ENCODE data around the gene WDR70. TPM values are rescaled to one million over a fixed set of nuclear protein-coding genes. Genes with fewer than 3 reads are reported as not detected.

Gene WDR70
- total and polyA plus RNA-seq, 10 of the 15 experiments (the other 5 are each of a cell fraction or from before 2014, with no cell fraction given): 10.9 to 33.6 (median 29.1) TPM

DNA sequence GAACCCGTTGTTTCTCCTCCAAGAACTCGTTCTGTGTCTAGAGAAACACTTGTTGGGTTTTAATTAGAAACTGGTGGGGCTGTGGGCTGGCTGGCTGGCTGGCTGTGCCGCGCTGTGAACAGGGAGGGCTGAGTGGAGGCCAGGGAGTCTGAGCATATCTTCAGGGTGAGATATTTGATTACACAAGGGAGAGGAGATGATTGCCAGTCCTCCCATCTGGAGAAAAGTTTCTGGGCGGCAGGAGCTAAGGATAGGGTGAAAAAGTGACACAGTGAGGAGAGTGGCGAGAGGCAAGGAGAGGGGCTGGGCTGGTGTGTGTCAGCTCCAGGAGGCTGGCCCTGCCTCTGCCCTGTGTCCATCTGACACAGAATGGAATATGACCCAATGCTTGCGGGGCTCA lies 397.7 kb downstream of the WDR70 start (continued):
- TF ChIP-seq, protein P1, sequence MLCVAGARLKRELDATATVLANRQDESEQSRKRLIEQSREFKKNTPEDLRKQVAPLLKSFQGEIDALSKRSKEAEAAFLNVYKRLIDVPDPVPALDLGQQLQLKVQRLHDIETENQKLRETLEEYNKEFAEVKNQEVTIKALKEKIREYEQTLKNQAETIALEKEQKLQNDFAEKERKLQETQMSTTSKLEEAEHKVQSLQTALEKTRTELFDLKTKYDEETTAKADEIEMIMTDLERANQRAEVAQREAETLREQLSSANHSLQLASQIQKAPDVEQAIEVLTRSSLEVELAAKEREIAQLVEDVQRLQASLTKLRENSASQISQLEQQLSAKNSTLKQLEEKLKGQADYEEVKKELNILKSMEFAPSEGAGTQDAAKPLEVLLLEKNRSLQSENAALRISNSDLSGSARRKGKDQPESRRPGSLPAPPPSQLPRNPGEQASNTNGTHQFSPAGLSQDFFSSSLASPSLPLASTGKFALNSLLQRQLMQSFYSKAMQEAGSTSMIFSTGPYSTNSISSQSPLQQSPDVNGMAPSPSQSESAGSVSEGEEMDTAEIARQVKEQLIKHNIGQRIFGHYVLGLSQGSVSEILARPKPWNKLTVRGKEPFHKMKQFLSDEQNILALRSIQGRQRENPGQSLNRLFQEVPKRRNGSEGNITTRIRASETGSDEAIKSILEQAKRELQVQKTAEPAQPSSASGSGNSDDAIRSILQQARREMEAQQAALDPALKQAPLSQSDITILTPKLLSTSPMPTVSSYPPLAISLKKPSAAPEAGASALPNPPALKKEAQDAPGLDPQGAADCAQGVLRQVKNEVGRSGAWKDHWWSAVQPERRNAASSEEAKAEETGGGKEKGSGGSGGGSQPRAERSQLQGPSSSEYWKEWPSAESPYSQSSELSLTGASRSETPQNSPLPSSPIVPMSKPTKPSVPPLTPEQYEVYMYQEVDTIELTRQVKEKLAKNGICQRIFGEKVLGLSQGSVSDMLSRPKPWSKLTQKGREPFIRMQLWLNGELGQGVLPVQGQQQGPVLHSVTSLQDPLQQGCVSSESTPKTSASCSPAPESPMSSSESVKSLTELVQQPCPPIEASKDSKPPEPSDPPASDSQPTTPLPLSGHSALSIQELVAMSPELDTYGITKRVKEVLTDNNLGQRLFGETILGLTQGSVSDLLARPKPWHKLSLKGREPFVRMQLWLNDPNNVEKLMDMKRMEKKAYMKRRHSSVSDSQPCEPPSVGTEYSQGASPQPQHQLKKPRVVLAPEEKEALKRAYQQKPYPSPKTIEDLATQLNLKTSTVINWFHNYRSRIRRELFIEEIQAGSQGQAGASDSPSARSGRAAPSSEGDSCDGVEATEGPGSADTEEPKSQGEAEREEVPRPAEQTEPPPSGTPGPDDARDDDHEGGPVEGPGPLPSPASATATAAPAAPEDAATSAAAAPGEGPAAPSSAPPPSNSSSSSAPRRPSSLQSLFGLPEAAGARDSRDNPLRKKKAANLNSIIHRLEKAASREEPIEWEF (IDR thresholded peaks at IDR 0.05; ENCODE audit: insufficient replicate concordance, low read depth, low read length): no peak
- TF ChIP-seq, protein P2, sequence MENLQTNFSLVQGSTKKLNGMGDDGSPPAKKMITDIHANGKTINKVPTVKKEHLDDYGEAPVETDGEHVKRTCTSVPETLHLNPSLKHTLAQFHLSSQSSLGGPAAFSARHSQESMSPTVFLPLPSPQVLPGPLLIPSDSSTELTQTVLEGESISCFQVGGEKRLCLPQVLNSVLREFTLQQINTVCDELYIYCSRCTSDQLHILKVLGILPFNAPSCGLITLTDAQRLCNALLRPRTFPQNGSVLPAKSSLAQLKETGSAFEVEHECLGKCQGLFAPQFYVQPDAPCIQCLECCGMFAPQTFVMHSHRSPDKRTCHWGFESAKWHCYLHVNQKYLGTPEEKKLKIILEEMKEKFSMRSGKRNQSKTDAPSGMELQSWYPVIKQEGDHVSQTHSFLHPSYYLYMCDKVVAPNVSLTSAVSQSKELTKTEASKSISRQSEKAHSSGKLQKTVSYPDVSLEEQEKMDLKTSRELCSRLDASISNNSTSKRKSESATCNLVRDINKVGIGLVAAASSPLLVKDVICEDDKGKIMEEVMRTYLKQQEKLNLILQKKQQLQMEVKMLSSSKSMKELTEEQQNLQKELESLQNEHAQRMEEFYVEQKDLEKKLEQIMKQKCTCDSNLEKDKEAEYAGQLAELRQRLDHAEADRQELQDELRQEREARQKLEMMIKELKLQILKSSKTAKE (IDR thresholded peaks at IDR 0.05; ENCODE audit: low read depth, poor library complexity, severe bottlenecking): no peak
- no peak for TF ChIP-seq LARP7 (IDR thresholded peaks at IDR 0.05)
- TF ChIP-seq CHD2 (IDR thresholded peaks at IDR 0.05; ENCODE audit: borderline replicate concordance, low read depth, low read length): no peak
- TF ChIP-seq EGR1 (IDR thresholded peaks at IDR 0.05; ENCODE audit: borderline replicate concordance in 1 of 2, low read depth in 2 of 2, low read length in 2 of 2): no peak
- TF ChIP-seq, protein P3, sequence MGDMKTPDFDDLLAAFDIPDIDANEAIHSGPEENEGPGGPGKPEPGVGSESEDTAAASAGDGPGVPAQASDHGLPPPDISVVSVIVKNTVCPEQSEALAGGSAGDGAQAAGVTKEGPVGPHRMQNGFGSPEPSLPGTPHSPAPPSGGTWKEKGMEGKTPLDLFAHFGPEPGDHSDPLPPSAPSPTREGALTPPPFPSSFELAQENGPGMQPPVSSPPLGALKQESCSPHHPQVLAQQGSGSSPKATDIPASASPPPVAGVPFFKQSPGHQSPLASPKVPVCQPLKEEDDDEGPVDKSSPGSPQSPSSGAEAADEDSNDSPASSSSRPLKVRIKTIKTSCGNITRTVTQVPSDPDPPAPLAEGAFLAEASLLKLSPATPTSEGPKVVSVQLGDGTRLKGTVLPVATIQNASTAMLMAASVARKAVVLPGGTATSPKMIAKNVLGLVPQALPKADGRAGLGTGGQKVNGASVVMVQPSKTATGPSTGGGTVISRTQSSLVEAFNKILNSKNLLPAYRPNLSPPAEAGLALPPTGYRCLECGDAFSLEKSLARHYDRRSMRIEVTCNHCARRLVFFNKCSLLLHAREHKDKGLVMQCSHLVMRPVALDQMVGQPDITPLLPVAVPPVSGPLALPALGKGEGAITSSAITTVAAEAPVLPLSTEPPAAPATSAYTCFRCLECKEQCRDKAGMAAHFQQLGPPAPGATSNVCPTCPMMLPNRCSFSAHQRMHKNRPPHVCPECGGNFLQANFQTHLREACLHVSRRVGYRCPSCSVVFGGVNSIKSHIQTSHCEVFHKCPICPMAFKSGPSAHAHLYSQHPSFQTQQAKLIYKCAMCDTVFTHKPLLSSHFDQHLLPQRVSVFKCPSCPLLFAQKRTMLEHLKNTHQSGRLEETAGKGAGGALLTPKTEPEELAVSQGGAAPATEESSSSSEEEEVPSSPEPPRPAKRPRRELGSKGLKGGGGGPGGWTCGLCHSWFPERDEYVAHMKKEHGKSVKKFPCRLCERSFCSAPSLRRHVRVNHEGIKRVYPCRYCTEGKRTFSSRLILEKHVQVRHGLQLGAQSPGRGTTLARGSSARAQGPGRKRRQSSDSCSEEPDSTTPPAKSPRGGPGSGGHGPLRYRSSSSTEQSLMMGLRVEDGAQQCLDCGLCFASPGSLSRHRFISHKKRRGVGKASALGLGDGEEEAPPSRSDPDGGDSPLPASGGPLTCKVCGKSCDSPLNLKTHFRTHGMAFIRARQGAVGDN (IDR thresholded peaks at IDR 0.05): no peak

Data from GM12878 (cell line).